Eye (tissue), 1 donor: ENCODE measurements around the gene NR1D1.

Experiments used
- DNase-seq: peaks from one replicate; pipeline ENCODE4 v3.0.0-alpha.2; 2015

The NR1D1 gene

DNA sequence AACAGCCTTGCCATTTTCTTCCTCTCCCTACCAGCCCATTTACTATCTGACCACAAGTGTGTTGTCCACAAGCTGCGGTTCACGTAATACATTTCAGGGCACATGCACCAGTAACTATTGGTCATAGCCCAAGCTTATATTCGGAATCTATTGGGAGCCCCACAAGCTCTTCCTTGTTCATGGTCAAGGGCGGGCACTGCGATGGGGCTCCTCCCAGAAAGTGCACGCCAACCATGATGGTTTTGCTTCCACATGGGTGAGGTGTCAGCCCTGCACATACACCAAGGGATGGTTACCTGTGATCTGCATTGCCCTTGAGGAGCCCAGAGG, 25.6 kb downstream of the NR1D1 start:
- DNase-seq: no peak

- no peak for DNase-seq
Observed at GRCh38 chr17:40074175-40074512, 26.2 kb downstream of the NR1D1 start.

GRCh38 chr17:40073454-40074174, 26.8 kb downstream of the NR1D1 start:
- DNase-seq: no peak

- DNase-seq: peak; percentile 54
Observed at GRCh38 chr17:40072735-40073346, 27.5 kb downstream of the NR1D1 start.

DNA sequence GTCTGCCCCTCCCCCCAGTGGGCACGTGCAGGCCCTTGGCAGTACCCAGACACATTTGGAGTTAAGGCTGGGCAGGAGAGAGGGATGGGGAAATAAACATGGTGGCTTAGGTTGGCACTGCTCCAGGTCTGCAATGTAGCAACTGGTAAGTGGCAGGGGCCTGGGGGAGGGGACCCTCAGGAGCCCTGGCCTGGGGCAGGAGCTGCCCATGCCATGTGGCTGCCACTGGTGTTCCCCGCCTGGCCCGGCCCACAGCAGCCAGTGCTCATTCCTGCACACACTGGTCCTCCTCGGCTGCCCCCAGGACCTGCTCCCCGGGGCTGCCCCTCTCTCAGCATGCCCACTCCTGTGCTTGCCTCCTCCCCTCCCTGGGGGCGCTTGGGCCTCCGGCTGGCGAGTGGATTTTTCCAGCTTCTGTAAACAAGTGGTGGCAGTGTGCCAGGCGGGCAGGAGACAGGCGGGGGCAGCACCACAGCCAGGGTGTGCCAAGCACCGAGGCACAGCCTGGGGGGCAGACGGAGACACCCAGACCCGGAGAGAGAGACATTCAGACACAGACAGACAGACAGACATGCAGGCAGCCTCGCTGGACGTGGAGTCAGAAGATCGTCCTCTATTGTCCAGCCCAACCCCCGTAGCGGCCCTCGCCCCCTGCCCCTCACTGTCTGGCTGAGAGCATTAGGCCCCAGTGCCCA, 28.2 kb downstream of the NR1D1 start:
- peak; percentile 48 for DNase-seq

DNA sequence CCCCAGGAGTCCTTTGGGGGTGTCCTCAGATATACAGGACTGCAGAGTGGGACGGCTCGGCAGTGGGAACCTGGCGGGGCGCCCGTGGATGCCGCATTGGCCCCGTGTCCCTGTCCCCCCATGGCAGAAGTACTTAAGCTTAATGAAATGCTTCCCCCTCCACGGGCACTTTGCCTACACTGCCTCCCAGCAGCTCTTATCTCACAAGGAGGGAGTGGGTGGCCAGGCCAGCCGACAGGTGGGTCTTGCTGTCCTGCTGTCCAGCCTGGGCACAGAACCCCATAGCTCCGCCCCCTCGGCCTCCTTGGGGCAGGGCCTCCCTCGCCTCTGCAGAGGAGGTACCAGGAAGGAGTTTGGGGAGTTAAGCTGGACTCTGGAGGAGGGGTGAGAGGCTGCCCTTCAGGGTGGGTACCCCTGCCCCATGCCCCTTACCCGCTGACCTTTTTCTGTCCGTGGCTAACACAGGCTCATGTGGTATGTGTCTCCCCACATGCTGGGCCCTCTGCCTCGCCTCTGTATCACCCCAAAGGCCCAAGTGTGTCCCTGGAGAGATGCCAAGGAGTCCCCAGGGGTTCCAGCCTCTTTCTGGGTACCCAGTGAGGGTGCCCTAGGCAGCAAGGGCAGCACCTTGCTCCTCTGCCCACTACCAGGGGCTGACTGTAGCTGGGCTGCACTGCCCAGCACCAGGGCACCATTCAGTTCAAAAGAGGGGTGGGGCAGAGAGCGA, 28.9 kb downstream of the NR1D1 start:
- peak; percentile 50 for DNase-seq

- DNase-seq: peak; percentile 49
Observed at GRCh38 chr17:40070709-40071312, 29.6 kb downstream of the NR1D1 start.

DNA sequence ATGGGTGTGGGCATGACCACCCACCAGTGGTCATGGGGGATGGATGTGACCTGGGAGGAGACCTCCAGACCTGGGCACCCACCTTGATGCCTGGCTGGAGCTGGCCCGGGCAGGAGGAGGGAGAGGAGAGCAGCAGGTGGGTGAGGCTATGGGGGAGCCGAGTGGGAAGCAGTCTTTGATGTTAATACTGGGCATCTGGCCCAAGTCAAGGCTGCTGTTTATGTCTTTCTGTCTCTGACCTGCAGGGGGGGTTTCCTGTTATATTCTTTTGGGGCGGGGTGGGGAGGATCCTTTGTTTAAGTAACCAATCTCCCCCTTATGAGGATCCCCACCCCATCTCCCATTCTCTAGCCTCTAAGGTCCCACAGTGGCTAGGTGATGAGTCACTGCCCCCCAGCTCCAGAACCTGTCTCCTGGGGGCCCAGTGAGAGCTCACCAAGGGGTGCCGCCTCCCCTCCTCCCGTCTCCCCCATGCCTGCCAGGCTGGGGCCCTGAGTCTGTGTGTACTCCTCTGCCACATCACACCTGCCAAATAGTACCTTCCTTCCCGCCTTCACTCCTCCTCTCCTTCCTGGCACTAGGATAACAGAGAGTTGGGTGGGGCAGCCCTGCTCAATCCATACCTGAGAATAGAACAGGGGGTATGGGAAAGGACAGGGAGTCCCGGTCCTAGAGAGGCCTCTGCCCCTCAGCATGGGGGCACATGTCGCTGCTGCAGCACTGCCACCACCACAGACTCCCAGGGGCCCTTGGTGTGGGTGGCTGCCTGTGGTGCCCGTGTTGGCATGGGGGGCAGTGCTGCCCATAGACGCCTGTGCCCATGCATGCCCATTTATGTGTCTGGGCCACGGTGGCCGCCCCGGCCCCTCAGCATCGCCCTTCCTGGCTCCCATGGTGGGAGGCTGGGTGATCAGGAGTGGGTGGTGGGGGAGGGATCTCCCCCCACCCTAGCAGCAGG, 30.4 kb downstream of the NR1D1 start:
- DNase-seq: peak; percentile 54

- DNase-seq: peak; percentile 96
Observed at GRCh38 chr17:40068917-40069750, 31.3 kb downstream of the NR1D1 start.

DNA sequence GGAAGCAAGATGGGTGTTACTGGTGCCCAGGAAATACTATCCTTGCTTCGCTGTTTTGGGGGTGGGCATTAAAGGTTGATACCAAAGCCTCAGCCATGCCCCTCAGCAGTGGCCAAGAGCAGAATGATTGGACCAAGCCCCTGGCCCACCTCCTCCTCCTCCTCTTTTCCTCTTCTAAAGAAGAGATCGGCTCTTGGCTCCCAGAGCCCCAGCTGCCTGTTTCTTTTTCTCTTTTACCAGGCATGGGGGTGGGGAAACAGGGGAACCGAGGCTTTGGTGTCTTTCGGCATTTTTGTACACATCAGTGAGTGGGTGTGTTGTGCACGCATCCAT, 31.8 kb downstream of the NR1D1 start:
- DNase-seq: no peak

DNA sequence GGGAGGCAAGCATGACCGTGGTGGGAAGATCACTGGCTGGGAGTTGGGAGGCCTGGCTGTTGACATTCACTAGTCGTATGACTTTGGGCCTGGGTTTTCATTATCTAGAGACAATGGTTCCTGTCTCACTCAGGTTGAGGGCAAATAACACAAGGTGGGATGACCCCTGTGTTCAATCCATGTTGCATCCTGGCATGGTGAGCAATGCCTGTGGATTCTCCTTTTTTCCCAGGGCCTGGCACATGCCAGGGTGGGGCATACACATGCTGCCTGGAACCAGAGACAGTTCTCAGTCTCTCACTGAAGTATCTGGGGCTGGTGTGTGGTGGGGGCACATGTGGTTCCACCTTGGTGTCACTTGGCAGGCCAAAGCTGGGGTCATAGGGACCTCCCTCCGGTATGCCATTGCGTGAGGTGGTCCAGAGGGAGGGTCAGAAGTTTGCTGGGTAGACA, 32.2 kb downstream of the NR1D1 start:
- DNase-seq: no peak

DNA sequence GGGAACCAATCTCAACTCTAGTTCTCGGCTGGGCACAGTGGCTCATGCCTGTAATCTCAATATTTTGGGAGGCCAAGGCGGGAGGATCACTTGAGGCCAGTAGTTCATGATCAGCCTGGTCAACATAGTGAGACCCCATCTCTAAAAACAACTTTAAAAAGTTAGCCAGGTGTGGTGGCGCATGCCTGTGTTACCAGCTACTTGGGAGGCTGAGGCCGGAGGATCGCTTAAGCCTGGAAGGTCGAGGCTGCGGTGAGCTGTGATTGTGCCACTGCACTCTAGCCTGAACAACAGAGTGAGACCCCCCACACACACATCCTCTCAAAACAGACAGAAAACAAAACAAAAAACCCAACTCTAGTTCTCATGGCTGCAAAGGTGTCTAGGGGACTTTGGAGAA, 32.7 kb downstream of the NR1D1 start:
- no peak for DNase-seq

- DNase-seq: no peak
Observed at GRCh38 chr17:40065769-40066510, 34.4 kb downstream of the NR1D1 start.

DNA sequence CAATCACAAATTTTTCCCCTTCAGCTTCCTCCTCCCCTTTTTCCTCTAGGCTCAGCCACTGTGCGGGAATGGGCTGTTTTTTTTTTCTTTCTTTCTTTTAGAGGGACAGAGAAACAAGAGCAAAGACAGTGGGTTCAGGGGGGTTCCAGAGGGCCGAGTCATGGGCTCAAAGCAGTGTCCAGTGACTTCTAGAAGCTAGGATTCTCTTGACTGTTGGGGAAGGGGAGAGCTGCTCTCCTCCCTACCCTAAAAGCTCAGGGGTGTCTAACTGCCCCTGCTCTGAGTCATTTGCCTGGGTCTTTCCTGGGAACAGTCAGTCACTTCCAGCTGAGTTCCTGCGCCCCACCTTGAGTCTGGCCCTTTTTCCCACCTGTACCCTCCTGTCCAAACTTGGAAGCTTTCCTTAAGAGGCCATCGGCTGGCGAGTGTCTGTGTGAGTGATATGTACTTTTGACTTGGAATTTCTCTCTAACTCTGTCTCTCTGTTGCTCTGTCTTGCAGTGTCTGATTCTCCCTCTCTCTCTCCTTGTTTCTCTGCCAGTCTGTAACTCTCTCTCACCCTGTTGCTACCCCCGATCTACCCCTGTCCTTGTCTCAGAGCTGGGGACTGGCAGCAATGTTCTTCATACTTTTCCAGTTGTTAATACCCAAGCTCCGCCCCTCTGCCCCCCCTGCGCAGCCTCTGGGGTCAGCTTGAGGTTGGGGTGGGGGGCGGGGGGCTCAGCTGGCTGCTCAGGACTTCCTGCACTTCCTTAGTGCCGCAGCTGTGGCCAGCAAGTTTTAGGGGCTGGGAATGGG, 35.2 kb downstream of the NR1D1 start:
- peak; percentile 86 for DNase-seq

DNA sequence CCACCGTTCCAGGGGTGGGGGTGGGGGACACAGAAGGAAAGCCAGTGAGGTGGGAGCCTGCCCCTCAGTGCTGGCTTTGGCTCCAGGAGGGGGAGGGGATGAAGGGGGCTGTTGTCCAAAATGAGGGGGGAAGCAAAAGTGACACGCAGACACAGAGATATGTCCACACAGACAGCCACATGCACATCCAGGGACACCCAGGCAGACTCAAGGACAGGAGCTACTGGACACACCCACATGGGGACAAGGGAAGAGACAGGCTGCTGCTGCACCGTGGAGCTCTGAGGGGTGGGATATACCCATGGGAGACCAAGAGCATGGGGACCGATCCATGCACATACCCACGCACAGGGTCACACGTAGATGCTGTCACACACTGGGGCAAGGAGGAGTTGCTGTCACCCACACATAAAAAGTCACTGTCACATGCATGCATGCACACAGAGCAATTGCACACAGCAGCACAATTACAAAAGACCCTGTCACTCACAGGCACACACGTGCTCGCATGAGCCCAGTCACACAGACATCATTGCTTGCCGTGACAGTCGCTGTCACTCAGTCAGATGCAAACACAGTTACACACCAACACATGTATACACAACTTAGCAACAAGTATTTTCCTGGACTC, 36.4 kb downstream of the NR1D1 start:
- DNase-seq: peak; percentile 82

DNA sequence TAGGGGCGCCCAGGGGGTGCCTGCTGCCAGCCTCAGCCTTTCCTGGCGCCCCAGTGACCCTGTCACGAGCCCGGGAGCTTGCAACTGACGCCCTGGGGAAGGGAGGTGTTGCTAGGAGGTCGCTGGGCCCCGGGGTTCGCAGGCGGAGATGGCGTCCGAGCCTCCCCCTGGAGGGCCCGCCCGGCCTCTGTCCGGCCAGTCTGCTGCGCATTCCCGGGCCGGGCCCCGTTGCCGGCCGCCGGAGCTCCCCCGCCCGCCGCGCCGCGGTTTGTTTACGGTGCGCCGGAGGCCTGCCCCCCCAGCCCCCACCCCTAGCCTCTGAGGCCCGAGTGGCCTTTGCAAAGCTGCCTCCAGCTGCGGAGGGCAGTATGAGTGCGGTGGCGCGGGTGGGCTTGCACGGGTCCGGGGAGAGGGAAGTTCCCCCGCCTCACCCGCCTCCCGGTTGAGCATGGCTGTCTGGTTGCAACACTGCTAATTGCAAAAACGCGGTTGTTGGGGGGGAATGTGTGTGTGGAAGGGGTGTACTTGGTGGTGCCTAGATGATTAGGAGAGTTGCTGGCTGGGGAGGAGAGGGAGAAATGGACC, 37.1 kb downstream of the NR1D1 start:
- peak; percentile 83 for DNase-seq

DNA sequence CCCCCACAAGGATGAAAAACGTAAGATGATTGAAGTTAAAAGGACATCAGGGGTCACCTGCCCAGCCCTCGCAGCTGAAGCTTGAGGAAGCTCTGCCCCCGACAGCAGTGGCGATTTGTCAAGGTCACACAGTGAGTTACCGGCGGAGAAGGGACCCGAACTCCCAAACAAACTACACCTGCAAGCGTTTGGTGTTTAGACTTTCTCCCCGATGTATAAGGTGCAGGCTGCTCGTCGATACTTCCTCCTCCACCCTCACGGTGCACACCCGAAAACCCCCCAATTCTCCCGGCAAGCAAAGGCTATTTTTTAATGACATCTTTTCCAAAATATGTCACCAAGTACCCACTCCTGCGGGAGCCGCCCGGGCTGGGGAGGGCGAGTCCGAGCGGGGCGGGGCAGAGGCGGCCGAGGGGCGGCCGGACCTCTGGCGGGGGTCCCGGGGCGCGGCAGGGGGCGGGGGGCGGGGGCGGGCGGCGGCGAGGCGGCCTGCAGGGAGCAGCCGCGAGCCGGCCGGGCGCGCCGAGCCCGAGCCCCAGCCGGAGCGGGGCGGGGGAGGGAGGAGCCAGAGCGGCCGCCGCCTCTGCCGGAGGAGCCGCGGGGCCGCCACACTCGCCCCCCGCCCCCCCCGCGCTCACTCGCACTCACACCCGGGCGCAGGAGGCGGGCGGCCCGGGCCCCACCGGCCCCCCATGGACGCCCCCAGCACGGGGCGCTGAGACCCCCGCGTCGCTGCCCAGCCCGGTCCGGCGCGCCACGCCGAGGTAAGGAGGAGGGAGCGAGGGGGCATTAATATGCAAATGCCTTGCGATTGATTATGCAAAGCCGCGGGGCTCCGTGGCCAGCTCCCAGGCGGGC, 37.8 kb downstream of the NR1D1 start, which contains the start of gene THRA:
TSS of gene THRA (plus strand) at position 637 of the 858 bp plus-strand sequence. CDS start 11,524 bp downstream, outside the sequence.
- DNase-seq: peak; percentile 84
